H9 (cell line): ENCODE data around the gene C1orf159. TPM values are rescaled to one million over a fixed set of nuclear protein-coding genes. Genes with fewer than 3 reads are reported as not detected.

Experiments used
- DNase-seq: peaks from one replicate; pipeline ENCODE4 v3.0.0-alpha.2; 2017
- H2AFZ ChIP-seq: one replicate; pipeline ENCODE4 v1.6.1; 2013; ENCODE audit warnings: mild to moderate bottlenecking, low read length, control low read depth, moderate library complexity
- H2AK5ac ChIP-seq: 2 replicates; pipeline ENCODE4 v1.6.1; 2013; ENCODE audit warnings: low read length, control low read depth, mixed read lengths; ENCODE audit not compliant: insufficient read length
- H2BK120ac ChIP-seq: one replicate; pipeline ENCODE4 v1.6.1; 2013; ENCODE audit warnings: low read depth, mild to moderate bottlenecking, low read length, control low read depth, inconsistent platforms; ENCODE audit not compliant: poor library complexity, severe bottlenecking
- H2BK12ac ChIP-seq: 2 replicates; pipeline ENCODE4 v1.6.1; 2013; ENCODE audit warnings: low read length, control low read depth, mixed read lengths, low read depth; ENCODE audit not compliant: insufficient read length
- H2BK15ac ChIP-seq: 2 replicates; pipeline ENCODE4 v1.6.1; 2013; ENCODE audit warnings: low read depth, low read length, control low read depth
- H2BK20ac ChIP-seq: one replicate; pipeline ENCODE4 v1.6.1; 2013; ENCODE audit warnings: low read depth, mild to moderate bottlenecking, low read length, control low read depth, inconsistent platforms; ENCODE audit not compliant: poor library complexity, severe bottlenecking
- H2BK5ac ChIP-seq: 2 replicates; pipeline ENCODE4 v1.6.1; 2013; ENCODE audit warnings: low read length, control low read depth, mixed read lengths; ENCODE audit not compliant: insufficient read length
- H3K14ac ChIP-seq: 2 replicates; pipeline ENCODE4 v1.6.1; 2013; ENCODE audit warnings: low read length, control low read depth; ENCODE audit not compliant: insufficient read depth
- H3K18ac ChIP-seq: 2 replicates; pipeline ENCODE4 v1.6.1; 2013; ENCODE audit warnings: low read depth, mild to moderate bottlenecking, mixed read lengths, low read length, control low read depth; ENCODE audit not compliant: insufficient read length
- H3K23ac ChIP-seq: 2 replicates; pipeline ENCODE4 v1.6.1; 2013; ENCODE audit warnings: low read length, control low read depth, mixed read lengths, low read depth; ENCODE audit not compliant: insufficient read length
- H3K23me2 ChIP-seq: 2 replicates; pipeline ENCODE4 v1.6.1; 2013; ENCODE audit warnings: low read depth, mild to moderate bottlenecking, mixed read lengths, low read length, control low read depth; ENCODE audit not compliant: insufficient read length, poor library complexity, severe bottlenecking
- H3K27ac ChIP-seq: 2 replicates; pipeline ENCODE4 v1.5.1; 2013; ENCODE audit warnings: low read length, control low read depth, mixed read lengths, low read depth; ENCODE audit not compliant: insufficient read length
- H3K27me3 ChIP-seq: 2 replicates; pipeline ENCODE4 v1.6.1; 2013; ENCODE audit warnings: low read length, control low read depth, inconsistent platforms; ENCODE audit not compliant: insufficient read depth
- H3K4ac ChIP-seq: 2 replicates; pipeline ENCODE4 v1.6.1; 2013; ENCODE audit warnings: low read depth, mild to moderate bottlenecking, control low read depth, inconsistent platforms, low read length, moderate library complexity
- H3K4me1 ChIP-seq: 2 replicates; pipeline ENCODE4 v1.6.1; 2013; ENCODE audit warnings: low read length, control low read depth, inconsistent platforms; ENCODE audit not compliant: insufficient read depth
- H3K4me2 ChIP-seq: 2 replicates; pipeline ENCODE4 v1.6.1; 2013; ENCODE audit warnings: low read length, control low read depth, mixed read lengths; ENCODE audit not compliant: insufficient read length, insufficient read depth
- H3K56ac ChIP-seq: 2 replicates; pipeline ENCODE4 v1.6.1; 2013; ENCODE audit warnings: low read depth, mild to moderate bottlenecking, mixed read lengths, low read length, control low read depth; ENCODE audit not compliant: insufficient read length
- H3K79me1 ChIP-seq: 2 replicates; pipeline ENCODE4 v1.6.1; 2013; ENCODE audit warnings: low read depth, mild to moderate bottlenecking, moderate library complexity, low read length, control low read depth, inconsistent platforms; ENCODE audit not compliant: insufficient read depth, poor library complexity, severe bottlenecking
- H3K79me2 ChIP-seq: 2 replicates; pipeline ENCODE4 v1.6.1; 2013; ENCODE audit warnings: low read length, control low read depth, inconsistent platforms; ENCODE audit not compliant: insufficient read depth
- H3K9ac ChIP-seq: 2 replicates; pipeline ENCODE4 v1.6.1; 2013; ENCODE audit warnings: low read length, control low read depth, mixed read lengths; ENCODE audit not compliant: insufficient read length; ENCODE audit errors: extremely low read depth
- H3K9me3 ChIP-seq: one replicate; pipeline ENCODE4 v1.6.1; 2013; ENCODE audit warnings: low read depth, low read length, inconsistent platforms; ENCODE audit not compliant: control insufficient read depth
- H3T11ph ChIP-seq: one replicate; pipeline ENCODE4 v1.6.1; 2013; ENCODE audit warnings: mild to moderate bottlenecking, low read length, control low read depth, inconsistent platforms
- H4K20me1 ChIP-seq: one replicate; pipeline ENCODE4 v1.6.1; 2013; ENCODE audit not compliant: control insufficient read depth, insufficient read length, insufficient read depth
- H4K5ac ChIP-seq: 2 replicates; pipeline ENCODE4 v1.6.1; 2013; ENCODE audit warnings: low read depth, mild to moderate bottlenecking, mixed read lengths, low read length, control low read depth; ENCODE audit not compliant: insufficient read length
- H4K8ac ChIP-seq: replicated peaks from 2 replicates; pipeline ENCODE4 v1.6.1; 2013; ENCODE audit warnings: low read length, control low read depth, mixed read lengths, low read depth; ENCODE audit not compliant: insufficient read length
- H4K91ac ChIP-seq: 2 replicates; pipeline ENCODE4 v1.6.1; 2013; ENCODE audit warnings: low read depth, mild to moderate bottlenecking, moderate library complexity, mixed read lengths, low read length, control low read depth; ENCODE audit not compliant: insufficient read length
- H3K27ac Mint-ChIP-seq, 3 experiments: 2 replicates in 2 of 3; 3 replicates in 1 of 3; pipeline ENCODE4 v1.8.0; 2020 to 2021; ENCODE audit warnings: mixed read lengths in 3 of 3, mild to moderate bottlenecking in 1 of 3, moderate library complexity in 1 of 3
- H3K27me3 Mint-ChIP-seq: 2 replicates; pipeline ENCODE4 v1.8.0; 2021; ENCODE audit warnings: low read depth, mild to moderate bottlenecking, moderate library complexity, mixed read lengths
- H3K36me3 Mint-ChIP-seq, 3 experiments: 2 replicates in 2 of 3; 3 replicates in 1 of 3; pipeline ENCODE4 v1.8.0; 2020 to 2021; ENCODE audit warnings: low read depth in 3 of 3, mixed read lengths in 3 of 3; ENCODE audit not compliant: insufficient read depth in 1 of 3
- H3K4me1 Mint-ChIP-seq, 2 experiments: 2 replicates each; pipeline ENCODE4 v1.8.0; 2020; ENCODE audit warnings: mixed read lengths in 2 of 2
- H3K4me3 Mint-ChIP-seq, 2 experiments: 2 replicates in 1 of 2; 3 replicates in 1 of 2; pipeline ENCODE4 v1.8.0; 2020 to 2021; ENCODE audit warnings: mild to moderate bottlenecking in 2 of 2, mixed read lengths in 2 of 2, moderate library complexity in 1 of 2
- H3K9me3 Mint-ChIP-seq, 2 experiments: 2 replicates in 1 of 2; 3 replicates in 1 of 2; pipeline ENCODE4 v1.8.0; 2020; ENCODE audit warnings: mild to moderate bottlenecking in 2 of 2, mixed read lengths in 2 of 2, moderate library complexity in 1 of 2
- WGBS: extraction: QIAGEN DNeasy Blood & Tissue Kit; methylation state at CpG from one replicate; pipeline ENCODE4 v1.1.7; 2013; ENCODE audit warnings: missing lambda C conversion rate, low lambda C conversion rate, mixed read lengths; ENCODE audit not compliant: insufficient read length; ENCODE audit errors: extremely low coverage; 5-methylcytosine and 5-hydroxymethylcytosine counted together
- total RNA-seq: library from RNA; stranded (reverse); gene quantifications from 2 replicates; pipeline ENCODE4 v1.2.1, GENCODE V29; 2021
- TF ChIP-seq, protein P1 (sequence below): fragments of 200-600 bp; sonication (generic); conservative IDR thresholded peaks from 3 replicates; pipeline ENCODE4 v1.8.0; 2021; ENCODE audit warnings: antibody characterized with exemption, mild to moderate bottlenecking

The C1orf159 gene
- total RNA-seq, 1 experiment from 2014 or later = 12.3 TPM

GRCh38 chr1:1114431-1114830 is 1.5 kb downstream of the C1orf159 start:
- H3K9me3 Mint-ChIP-seq = peaks cover 8 to 16% of the 10 kb centered on the region in 2 experiments
- no peak overlapping the region for H3K27ac Mint-ChIP-seq

More at GRCh38 chr1:1114431-1114830, 1.5 kb downstream of the C1orf159 start:
- Histone ChIP-seq H3K23me2 (peaks cover 8% of the 10 kb centered on the region), H3K4me1 (no peaks in the 10 kb centered on the region; the same call in 1 of the 2 replicates), H3K4me2 (peak overlapping the region; percentile 68), H2BK20ac (no peak overlapping the region), H4K5ac (no peak overlapping the region), H2BK15ac (no peak overlapping the region), H3K9ac (no peak overlapping the region), H2BK5ac (no peak overlapping the region), H3K9me3 (peaks cover 7% of the 10 kb centered on the region), H3K4ac (no peak overlapping the region), H3K56ac (no peak overlapping the region), H2AK5ac (no peak overlapping the region), H3K79me1 (peaks cover 2% of the 10 kb centered on the region), H3K79me2 (no peaks in the 10 kb centered on the region; the same call in 1 of the 2 replicates), H3K27me3 (peaks cover 3% of the 10 kb centered on the region; the same call in 1 of the 2 replicates), H2AFZ (no peak overlapping the region), H2BK12ac (no peak overlapping the region), H3T11ph (no peak overlapping the region), H3K14ac (no peak overlapping the region), H3K23ac (no peak overlapping the region), H4K8ac (no peak overlapping the region), H4K20me1 (no peaks in the 10 kb centered on the region), H4K91ac (no peak overlapping the region), H3K18ac (no peak overlapping the region), H2BK120ac (no peak overlapping the region), H3K27ac (no peak overlapping the region)
- peaks cover 21 to 38% (median 24%) of the 10 kb centered on the region in 3 experiments for H3K36me3 Mint-ChIP-seq
- peaks cover 27% of the 10 kb centered on the region for H3K27me3 Mint-ChIP-seq
- no CpG with 5 or more reads among the region's 13 CpGs for WGBS
- peaks cover 19 to 22% of the 10 kb centered on the region in 2 experiments for H3K4me1 Mint-ChIP-seq
- DNase-seq = no peak
- peak overlapping the region; percentile 73 to 89 for H3K4me3 Mint-ChIP-seq
- TF ChIP-seq, protein P1, sequence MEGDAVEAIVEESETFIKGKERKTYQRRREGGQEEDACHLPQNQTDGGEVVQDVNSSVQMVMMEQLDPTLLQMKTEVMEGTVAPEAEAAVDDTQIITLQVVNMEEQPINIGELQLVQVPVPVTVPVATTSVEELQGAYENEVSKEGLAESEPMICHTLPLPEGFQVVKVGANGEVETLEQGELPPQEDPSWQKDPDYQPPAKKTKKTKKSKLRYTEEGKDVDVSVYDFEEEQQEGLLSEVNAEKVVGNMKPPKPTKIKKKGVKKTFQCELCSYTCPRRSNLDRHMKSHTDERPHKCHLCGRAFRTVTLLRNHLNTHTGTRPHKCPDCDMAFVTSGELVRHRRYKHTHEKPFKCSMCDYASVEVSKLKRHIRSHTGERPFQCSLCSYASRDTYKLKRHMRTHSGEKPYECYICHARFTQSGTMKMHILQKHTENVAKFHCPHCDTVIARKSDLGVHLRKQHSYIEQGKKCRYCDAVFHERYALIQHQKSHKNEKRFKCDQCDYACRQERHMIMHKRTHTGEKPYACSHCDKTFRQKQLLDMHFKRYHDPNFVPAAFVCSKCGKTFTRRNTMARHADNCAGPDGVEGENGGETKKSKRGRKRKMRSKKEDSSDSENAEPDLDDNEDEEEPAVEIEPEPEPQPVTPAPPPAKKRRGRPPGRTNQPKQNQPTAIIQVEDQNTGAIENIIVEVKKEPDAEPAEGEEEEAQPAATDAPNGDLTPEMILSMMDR = no peak
